ACHN (cell line): ENCODE data around the gene USP9X.
"Not testable (repeated sequence)": the region's sequence is repeated elsewhere in the genome, so short reads cannot be mapped to it uniquely, and the experiment has no call there.

Experiments used
- DNase-seq: peaks from one replicate; pipeline ENCODE4 v3.0.0-alpha.2; 2015
- in situ Hi-C: cut with HindIII; loops from 2 replicates; pipeline ENCODE4 v1.10.0; 2017; ENCODE audit warnings: low sequenced_read_pairs, low pct_ligation_motif_present, low pct_unique_long_range_greater_than_20kb

USP9X gene

GRCh38 chrX:41240509-41240908, 155.3 kb downstream of the USP9X start:
- in situ Hi-C loops: no loop called here
- no peak for DNase-seq

DNA sequence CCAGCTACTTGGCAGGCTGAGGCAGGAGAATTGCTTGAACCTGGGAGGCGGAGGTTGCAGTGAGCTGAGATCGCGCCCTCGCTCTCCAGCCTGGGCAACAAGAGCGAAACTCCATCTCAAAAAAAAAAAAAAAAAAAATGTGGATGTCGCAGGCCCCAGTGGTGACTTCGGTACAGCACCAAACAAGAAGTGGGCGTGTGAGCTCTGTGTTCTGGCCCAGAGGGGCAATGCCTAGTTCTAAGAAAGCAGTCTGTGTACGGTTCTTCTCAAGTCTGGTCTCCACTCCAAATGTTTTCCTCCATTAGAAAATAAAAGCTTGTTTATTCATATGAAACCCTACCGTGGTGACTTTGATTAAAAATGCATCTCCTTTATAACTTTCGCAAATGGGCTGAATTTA, 156.7 kb downstream of the USP9X start:
- DNase-seq: no peak
- in situ Hi-C loops: no loop called here

- in situ Hi-C loops: no loop called here
- no peak for DNase-seq
Observed at GRCh38 chrX:41245641-41246040, 160.4 kb downstream of the USP9X start.

- no peak for DNase-seq
- in situ Hi-C loops: no loop called here
Observed at GRCh38 chrX:41250867-41251266, 165.6 kb downstream of the USP9X start.

GRCh38 chrX:41257801-41258200, 172.6 kb downstream of the USP9X start:
- DNase-seq: no peak
- in situ Hi-C loops: no loop called here

DNA sequence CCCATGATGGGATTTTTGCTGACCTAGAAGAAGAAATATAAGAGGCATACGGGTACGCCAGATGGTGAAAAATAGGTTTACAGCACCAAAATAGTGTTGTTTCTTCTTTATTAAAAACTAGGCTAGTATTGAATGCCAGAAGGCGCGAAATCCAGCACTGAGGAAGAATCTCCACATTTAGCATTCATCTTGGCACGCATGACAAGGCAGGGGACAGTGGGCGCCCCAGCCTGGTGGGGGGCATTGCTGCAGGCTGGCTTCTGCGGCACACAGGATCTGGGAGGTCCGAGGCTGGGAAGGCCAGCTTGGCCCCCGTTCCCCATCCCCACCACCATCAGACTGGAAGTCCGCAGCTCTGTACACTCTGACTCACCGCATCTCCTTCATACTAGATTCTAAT, 173.0 kb downstream of the USP9X start:
- DNase-seq: no peak
- in situ Hi-C loops: no loop called here

GRCh38 chrX:41258871-41259270, 173.6 kb downstream of the USP9X start:
- no peak for DNase-seq
- in situ Hi-C loops: no loop called here

GRCh38 chrX:41259516-41259915, 174.3 kb downstream of the USP9X start:
- no peak for DNase-seq
- in situ Hi-C loops: no loop called here

DNA sequence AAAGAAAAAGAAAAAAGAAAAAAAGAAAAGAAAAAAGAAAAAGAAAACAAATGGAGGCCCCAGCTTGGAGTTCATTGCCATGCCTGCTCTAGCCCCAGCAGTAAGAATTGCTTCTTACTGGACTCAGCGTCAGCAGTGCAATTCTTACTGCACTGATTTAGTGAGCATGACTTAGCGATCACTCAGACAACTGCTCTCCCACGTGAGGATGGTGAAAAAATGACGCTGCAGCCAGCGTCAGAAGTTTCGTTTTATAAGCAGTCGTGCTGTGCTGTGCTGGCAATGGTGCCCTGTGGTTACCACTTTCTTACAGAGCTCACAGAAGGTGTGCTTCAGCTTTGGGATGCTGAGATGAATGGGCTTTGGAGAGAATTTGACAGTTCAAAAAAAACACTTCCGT, 180.4 kb downstream of the USP9X start:
- in situ Hi-C loops: no loop called here
- DNase-seq: peak; percentile 58

GRCh38 chrX:41273638-41274037, 188.4 kb downstream of the USP9X start:
- in situ Hi-C loops: no loop called here
- peak; percentile 45 for DNase-seq

- DNase-seq: peak; percentile 62
- in situ Hi-C loops: no loop called here
Observed at GRCh38 chrX:41275661-41276609, 190.7 kb downstream of the USP9X start.

- in situ Hi-C loops: no loop called here
Observed at GRCh38 chrX:41276661-41277506, 191.6 kb downstream of the USP9X start.

DNA sequence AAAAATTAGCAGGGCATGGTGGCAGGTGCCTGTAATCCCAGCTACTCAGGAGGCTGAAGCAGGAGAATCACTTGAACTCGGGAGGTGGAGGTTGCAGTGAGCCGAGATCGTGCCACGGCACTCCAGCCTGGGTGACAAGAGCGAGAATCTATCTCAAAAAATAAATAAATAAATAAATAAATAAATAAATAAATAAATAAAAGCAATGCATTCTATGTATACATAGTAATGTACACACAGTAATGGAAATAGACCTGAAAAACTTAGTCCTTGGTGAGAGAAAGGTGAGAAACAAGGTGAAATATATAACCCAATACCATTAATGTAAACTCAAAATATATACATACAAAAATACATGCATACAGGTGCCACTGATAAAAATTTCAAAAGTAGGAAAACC, 197.1 kb downstream of the USP9X start:
- DNase-seq, in situ Hi-C loops: not testable (repeated sequence)

More at GRCh38 chrX:41276661-41277506, 191.6 kb downstream of the USP9X start:
- no peak for DNase-seq

GRCh38 chrX:41285928-41286327, 200.7 kb downstream of the USP9X start:
- in situ Hi-C loops, DNase-seq: not testable (repeated sequence)
